Breast epithelium (tissue), 3 donors: ENCODE results near the gene CENPA.
"Not testable (repeated sequence)": the region's sequence is repeated elsewhere in the genome, so short reads cannot be mapped to it uniquely, and the experiment has no call there.

ENCODE experiments used
- CTCF ChIP-seq, 3 donors: fragments of 450-650 bp; IDR thresholded peaks; one replicate each; pipeline ENCODE4 v1.5.1; 2016 to 2017; ENCODE audit warnings: antibody characterized with exemption in 3 of 3, mild to moderate bottlenecking in 3 of 3, moderate library complexity in 3 of 3
- POLR2A ChIP-seq: fragments of 450-650 bp; IDR thresholded peaks from one replicate; pipeline ENCODE4 v1.6.1; 2016; ENCODE audit warnings: antibody characterized with exemption, mild to moderate bottlenecking, moderate library complexity
- POLR2AphosphoS5 ChIP-seq, 3 donors: sonication (generic); formaldehyde crosslinking; IDR thresholded peaks; one replicate each; pipeline ENCODE4 v1.6.1; 2017; ENCODE audit warnings: antibody characterized with exemption in 3 of 3

GRCh38 chr2:26749787-26750420, 36.0 kb upstream of the CENPA start:
- not testable (repeated sequence) for TF ChIP-seq CTCF (IDR thresholded peaks at IDR 0.05); POLR2A; POLR2AphosphoS5 (IDR thresholded peaks at IDR 0.05)
